ENCODE data around the gene EIF2S1.
"Not testable (repeated sequence)": the region's sequence is repeated elsewhere in the genome, so short reads cannot be mapped to it uniquely, and the experiment has no call there.

Gene EIF2S1

GRCh38 chr14:67413806-67414769, 54.0 kb downstream of the EIF2S1 start:
- H3K4me2 ChIP-seq, result peak overlapping the region; percentile 18 to 88 (median 79); a peak in 21 of 22 replicates
- peaks cover 0 to 7% (median 0%) of the 10 kb centered on the region in 11 experiments; a peak in 3 of 22 replicates for H3K9me3 ChIP-seq (replicated peaks in 1 of 11)
- H4K20me1 ChIP-seq, result no peaks in the 10 kb centered on the region
- peak overlapping the region in 10 of 11 experiments; percentile 53 to 83 (median 69); a peak in 20 of 22 replicates for H3K27ac ChIP-seq
- H3K27me3 ChIP-seq, result no peaks in the 10 kb centered on the region
- TF ChIP-seq Cebpa-rat (IDR thresholded peaks at IDR 0.05), result no peak; a peak in 1 of 22 replicates
- H3K9ac ChIP-seq, result peak overlapping the region in 8 of 11 experiments; percentile 1 to 66 (median 36); a peak in 10 of 22 replicates
- peak overlapping the region in 2 of 10 experiments; percentile 14 to 15; a peak in 4 of 20 replicates for H3K4me3 ChIP-seq
- H3K4me1 ChIP-seq, result peaks cover 14 to 56% (median 39%) of the 10 kb centered on the region in 10 experiments
- no peaks in the 10 kb centered on the region for H3K36me3 ChIP-seq

- peaks cover 14 to 59% (median 40%) of the 10 kb centered on the region in 10 experiments for H3K4me1 ChIP-seq
- H4K20me1 ChIP-seq; H3K4me3 ChIP-seq; H3K4me2 ChIP-seq; H3K36me3 ChIP-seq; H3K27ac ChIP-seq; H3K27me3 ChIP-seq; H3K9me3 ChIP-seq (replicated peaks in 1 of 11); H3K9ac ChIP-seq: not testable (repeated sequence)
Observed at GRCh38 chr14:67415610-67416009, 55.5 kb downstream of the EIF2S1 start.

- Histone ChIP-seq H3K4me1 (peaks cover 14 to 59% (median 40%) of the 10 kb centered on the region in 10 experiments), H3K9ac (no peak overlapping the region), H3K4me2 (peak overlapping the region in 7 of 11 experiments; percentile 7 to 68 (median 42); a peak in 13 of 22 replicates), H3K36me3 (no peaks in the 10 kb centered on the region), H3K9me3 (replicated peaks in 1 of 11) (peaks cover 0 to 7% (median 0%) of the 10 kb centered on the region in 11 experiments; a peak in 3 of 22 replicates), H4K20me1 (peaks cover 0 to 3% (median 0%) of the 10 kb centered on the region in 11 experiments; a peak in 1 of 22 replicates), H3K27ac (peak overlapping the region in 7 of 11 experiments; percentile 25 to 54 (median 31); a peak in 12 of 22 replicates), H3K4me3 (no peak overlapping the region), H3K27me3 (no peaks in the 10 kb centered on the region)
- no peak for TF ChIP-seq Cebpa-rat (IDR thresholded peaks at IDR 0.05)
Observed at GRCh38 chr14:67416085-67416484, 56.0 kb downstream of the EIF2S1 start.

- Histone ChIP-seq H4K20me1 (peaks cover 0 to 8% (median 0%) of the 10 kb centered on the region in 11 experiments; a peak in 1 of 22 replicates), H3K27me3 (no peaks in the 10 kb centered on the region), H3K4me2 (peak overlapping the region in 9 of 11 experiments; percentile 6 to 68 (median 41); a peak in 16 of 22 replicates), H3K4me1 (peaks cover 14 to 59% (median 40%) of the 10 kb centered on the region in 10 experiments), H3K9ac (no peak overlapping the region), H3K27ac (peak overlapping the region in 7 of 11 experiments; percentile 25 to 54 (median 31); a peak in 10 of 22 replicates), H3K4me3 (no peak overlapping the region), H3K36me3 (no peaks in the 10 kb centered on the region), H3K9me3 (replicated peaks in 1 of 11) (peaks cover 0 to 6% (median 0%) of the 10 kb centered on the region in 11 experiments; a peak in 3 of 22 replicates)
- TF ChIP-seq Cebpa-rat (IDR thresholded peaks at IDR 0.05), result no peak
Observed at GRCh38 chr14:67416810-67417209, 56.7 kb downstream of the EIF2S1 start.

- no peaks in the 10 kb centered on the region for H3K27me3 ChIP-seq
- H3K36me3 ChIP-seq, result no peaks in the 10 kb centered on the region
- H4K20me1 ChIP-seq, result peaks cover 0 to 8% (median 0%) of the 10 kb centered on the region in 11 experiments; a peak in 1 of 22 replicates
- H3K27ac ChIP-seq, result no peak overlapping the region; a peak in 1 of 22 replicates
- no peaks in the 10 kb centered on the region for H3K9me3 ChIP-seq (replicated peaks in 1 of 11)
- no peak overlapping the region for H3K4me3 ChIP-seq
- H3K4me2 ChIP-seq, result peak overlapping the region in 5 of 11 experiments; percentile 41 to 68 (median 49); a peak in 7 of 22 replicates
- H3K9ac ChIP-seq, result no peak overlapping the region
- peak in 1 of 11 experiments; percentile 21; a peak in 1 of 22 replicates for TF ChIP-seq Cebpa-rat (IDR thresholded peaks at IDR 0.05)
- H3K4me1 ChIP-seq, result peaks cover 14 to 59% (median 40%) of the 10 kb centered on the region in 10 experiments
Observed at GRCh38 chr14:67417633-67418032, 57.5 kb downstream of the EIF2S1 start.

GRCh38 chr14:67418401-67419191, 58.5 kb downstream of the EIF2S1 start:
- Histone ChIP-seq H3K27ac (no peak overlapping the region), H4K20me1 (peaks cover 0 to 8% (median 0%) of the 10 kb centered on the region in 11 experiments; a peak in 1 of 22 replicates), H3K27me3 (no peaks in the 10 kb centered on the region), H3K9ac (no peak overlapping the region), H3K9me3 (replicated peaks in 1 of 11) (no peaks in the 10 kb centered on the region), H3K4me2 (peak overlapping the region in 5 of 11 experiments; percentile 11 to 49 (median 37); a peak in 8 of 22 replicates), H3K4me1 (peaks cover 13 to 60% (median 40%) of the 10 kb centered on the region in 10 experiments), H3K4me3 (no peak overlapping the region), H3K36me3 (no peaks in the 10 kb centered on the region)
- no peak for TF ChIP-seq Cebpa-rat (IDR thresholded peaks at IDR 0.05)

GRCh38 chr14:67420102-67420739, 60.1 kb downstream of the EIF2S1 start:
- Histone ChIP-seq H3K4me3 (no peak overlapping the region), H3K27me3 (no peaks in the 10 kb centered on the region), H3K9me3 (replicated peaks in 1 of 11) (no peaks in the 10 kb centered on the region), H3K27ac (no peak overlapping the region), H3K36me3 (no peaks in the 10 kb centered on the region), H3K4me1 (peaks cover 0 to 60% (median 41%) of the 10 kb centered on the region in 10 experiments; a peak in 18 of 20 replicates), H4K20me1 (peaks cover 0 to 8% (median 0%) of the 10 kb centered on the region in 11 experiments; a peak in 1 of 22 replicates), H3K4me2 (no peak overlapping the region), H3K9ac (no peak overlapping the region)
- no peak for TF ChIP-seq Cebpa-rat (IDR thresholded peaks at IDR 0.05)
